ENCODE data around the gene CLEC19A. TPM values are rescaled to one million over a fixed set of nuclear protein-coding genes. Genes with fewer than 3 reads are reported as not detected.

Gene CLEC19A
- total RNA-seq, 2 experiments from 2014 or later, result not detected

- Mint-ChIP-seq H3K4me1 (ENCODE audit: low read depth) (no peaks in the 10 kb centered on the region), H3K36me3 (ENCODE audit: low read depth) (no peaks in the 10 kb centered on the region), H3K27me3 (peaks cover 3% of the 10 kb centered on the region), H3K9me3 (no peaks in the 10 kb centered on the region), H3K4me3 (no peak overlapping the region), H3K27ac (no peak overlapping the region)
- TF ChIP-seq, protein P1, sequence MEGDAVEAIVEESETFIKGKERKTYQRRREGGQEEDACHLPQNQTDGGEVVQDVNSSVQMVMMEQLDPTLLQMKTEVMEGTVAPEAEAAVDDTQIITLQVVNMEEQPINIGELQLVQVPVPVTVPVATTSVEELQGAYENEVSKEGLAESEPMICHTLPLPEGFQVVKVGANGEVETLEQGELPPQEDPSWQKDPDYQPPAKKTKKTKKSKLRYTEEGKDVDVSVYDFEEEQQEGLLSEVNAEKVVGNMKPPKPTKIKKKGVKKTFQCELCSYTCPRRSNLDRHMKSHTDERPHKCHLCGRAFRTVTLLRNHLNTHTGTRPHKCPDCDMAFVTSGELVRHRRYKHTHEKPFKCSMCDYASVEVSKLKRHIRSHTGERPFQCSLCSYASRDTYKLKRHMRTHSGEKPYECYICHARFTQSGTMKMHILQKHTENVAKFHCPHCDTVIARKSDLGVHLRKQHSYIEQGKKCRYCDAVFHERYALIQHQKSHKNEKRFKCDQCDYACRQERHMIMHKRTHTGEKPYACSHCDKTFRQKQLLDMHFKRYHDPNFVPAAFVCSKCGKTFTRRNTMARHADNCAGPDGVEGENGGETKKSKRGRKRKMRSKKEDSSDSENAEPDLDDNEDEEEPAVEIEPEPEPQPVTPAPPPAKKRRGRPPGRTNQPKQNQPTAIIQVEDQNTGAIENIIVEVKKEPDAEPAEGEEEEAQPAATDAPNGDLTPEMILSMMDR (IDR thresholded peaks at IDR 0.05), result no peak
- ATAC-seq (ENCODE audit: poor library complexity) (no peak), DNase-seq (no peak)
- no peak overlapping the region for H3K4me3 ChIP-seq (ENCODE audit: low read length)
- no peaks in the 10 kb centered on the region for H3K9me3 ChIP-seq (ENCODE audit: control insufficient read depth in 1 of 2, insufficient read depth in 1 of 2, low read length in 2 of 2)
- H3K27ac ChIP-seq (ENCODE audit: low read depth in 1 of 2, low read length in 2 of 2), result no peak overlapping the region
- intact Hi-C loops (cut with DNase I, micrococcal nuclease), result no loop called here
- no peaks in the 10 kb centered on the region for H3K4me1 ChIP-seq (ENCODE audit: insufficient read depth, low read length)
- CTCF ChIA-PET, result no interaction called here
- POLR2A ChIA-PET, result no interaction called here
- H3K27me3 ChIP-seq (ENCODE audit: control insufficient read depth in 1 of 2, insufficient read depth in 2 of 2, low read length in 2 of 2), result no peaks in the 10 kb centered on the region
- no peaks in the 10 kb centered on the region for H3K36me3 ChIP-seq (ENCODE audit: insufficient read depth, low read length)
Measured at GRCh38 chr16:19284207-19284606, 1.3 kb upstream of the CLEC19A start.

DNA sequence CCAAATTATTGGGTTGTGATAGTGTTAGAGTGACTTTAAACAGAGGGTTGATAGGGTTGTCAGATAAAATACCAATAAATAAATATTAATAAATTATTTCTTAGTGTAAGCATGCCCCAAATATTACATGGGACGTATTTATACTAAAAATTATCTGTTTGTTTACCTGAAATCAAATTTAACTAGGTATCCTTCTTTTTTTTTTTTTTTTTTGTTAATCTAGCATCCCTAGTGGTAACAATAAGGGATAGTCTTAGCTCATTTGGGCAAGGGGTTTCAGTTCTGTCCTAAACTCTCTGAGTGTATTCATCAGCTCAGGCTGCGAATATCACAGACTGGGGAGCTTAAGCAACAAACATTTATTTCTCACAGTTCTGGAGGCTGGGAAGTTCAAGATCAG lies 1.3 kb downstream of the CLEC19A start:
- Histone ChIP-seq H3K9me3 (ENCODE audit: control insufficient read depth in 1 of 2, insufficient read depth in 1 of 2, low read length in 2 of 2) (no peaks in the 10 kb centered on the region), H3K4me1 (ENCODE audit: insufficient read depth, low read length) (no peaks in the 10 kb centered on the region), H3K4me3 (ENCODE audit: low read length) (no peak overlapping the region), H3K27me3 (ENCODE audit: control insufficient read depth in 1 of 2, insufficient read depth in 2 of 2, low read length in 2 of 2) (no peaks in the 10 kb centered on the region), H3K27ac (ENCODE audit: low read depth in 1 of 2, low read length in 2 of 2) (no peak overlapping the region), H3K36me3 (ENCODE audit: insufficient read depth, low read length) (no peaks in the 10 kb centered on the region)
- TF ChIP-seq, protein P1 (IDR thresholded peaks at IDR 0.05), result no peak
- Mint-ChIP-seq H3K27ac (no peak overlapping the region), H3K36me3 (ENCODE audit: low read depth) (no peaks in the 10 kb centered on the region), H3K9me3 (no peaks in the 10 kb centered on the region), H3K4me3 (no peak overlapping the region), H3K4me1 (ENCODE audit: low read depth) (no peaks in the 10 kb centered on the region), H3K27me3 (peaks cover 9% of the 10 kb centered on the region)
- CTCF ChIA-PET, result no interaction called here
- POLR2A ChIA-PET, result no interaction called here
- ATAC-seq (ENCODE audit: poor library complexity) (no peak), DNase-seq (no peak)
- intact Hi-C loops (cut with DNase I, micrococcal nuclease), result no loop called here

DNA sequence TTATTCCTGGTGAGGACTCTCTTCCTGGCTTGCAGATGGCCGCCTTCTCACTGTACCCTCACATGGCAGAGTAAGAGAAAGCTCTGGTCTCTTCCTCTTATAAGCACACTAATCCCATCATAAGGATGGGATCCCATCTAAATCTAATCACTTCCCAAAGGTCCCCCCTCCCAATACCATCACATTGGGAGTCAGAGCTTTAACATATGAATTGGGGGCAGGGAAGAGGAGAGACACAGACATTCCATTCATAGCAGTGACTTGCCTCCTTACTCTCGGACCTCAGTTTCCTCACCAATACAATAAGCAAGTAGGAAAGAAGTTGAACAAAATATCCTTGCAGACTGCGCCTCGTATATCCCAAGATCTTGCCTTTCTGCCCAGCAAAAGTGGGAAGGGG lies 1.7 kb downstream of the CLEC19A start:
- ATAC-seq (ENCODE audit: poor library complexity), result no peak
- no peaks in the 10 kb centered on the region for H3K36me3 Mint-ChIP-seq (ENCODE audit: low read depth)
- intact Hi-C loops (cut with DNase I, micrococcal nuclease), result no loop called here
- Histone ChIP-seq H3K4me1 (ENCODE audit: insufficient read depth, low read length) (no peaks in the 10 kb centered on the region), H3K9me3 (ENCODE audit: control insufficient read depth in 1 of 2, insufficient read depth in 1 of 2, low read length in 2 of 2) (no peaks in the 10 kb centered on the region), H3K27me3 (ENCODE audit: control insufficient read depth in 1 of 2, insufficient read depth in 2 of 2, low read length in 2 of 2) (no peaks in the 10 kb centered on the region), H3K36me3 (ENCODE audit: insufficient read depth, low read length) (no peaks in the 10 kb centered on the region), H3K4me3 (ENCODE audit: low read length) (no peak overlapping the region), H3K27ac (ENCODE audit: low read depth in 1 of 2, low read length in 2 of 2) (no peak overlapping the region)
- TF ChIP-seq, protein P1 (IDR thresholded peaks at IDR 0.05), result no peak
- POLR2A ChIA-PET, result no interaction called here
- no peak for DNase-seq
- H3K27me3 Mint-ChIP-seq, result peaks cover 9% of the 10 kb centered on the region
- H3K9me3 Mint-ChIP-seq, result no peaks in the 10 kb centered on the region
- H3K27ac Mint-ChIP-seq, result no peak overlapping the region
- no peak overlapping the region for H3K4me3 Mint-ChIP-seq
- H3K4me1 Mint-ChIP-seq (ENCODE audit: low read depth), result no peaks in the 10 kb centered on the region
- CTCF ChIA-PET, result no interaction called here
